ENCODE data around the gene UNC5B.

The UNC5B gene

GRCh38 chr10:71251319-71251718 lies 38.9 kb downstream of the UNC5B start:
- H2AK5ac ChIP-seq (ENCODE audit: low read length): no peak overlapping the region
- no peak overlapping the region for H3K4me2 ChIP-seq (ENCODE audit: low read length)
- peaks cover 46 to 54% of the 10 kb centered on the region in 2 experiments for H3K4me1 ChIP-seq (ENCODE audit: control insufficient read depth in 1 of 2, insufficient read depth in 2 of 2, low read length in 2 of 2)
- no peak overlapping the region for H2BK120ac ChIP-seq (ENCODE audit: insufficient read depth, low read length, poor library complexity)
- H2BK12ac ChIP-seq (ENCODE audit: low read length): no peak overlapping the region
- no peak overlapping the region for H4K91ac ChIP-seq (ENCODE audit: low read depth, low read length)
- no CpG with 5 or more reads among the region's 6 CpGs for WGBS (ENCODE audit: extremely low coverage, insufficient coverage, insufficient read length)
- H3K36me3 ChIP-seq (ENCODE audit: control insufficient read depth in 1 of 2, insufficient read depth in 2 of 2, low read length in 2 of 2): peaks cover 6 to 12% of the 10 kb centered on the region in 2 experiments
- no peak overlapping the region for H2BK5ac ChIP-seq (ENCODE audit: low read depth, low read length, poor library complexity)
- H2AFZ ChIP-seq (ENCODE audit: insufficient read depth, low read length, poor library complexity): no peak overlapping the region
- H3K27ac ChIP-seq (ENCODE audit: low read depth, low read length): no peak overlapping the region
- H3K27me3 ChIP-seq (ENCODE audit: insufficient read depth, low read length): no peaks in the 10 kb centered on the region
- H3K79me1 ChIP-seq (ENCODE audit: low read length): peaks cover 17% of the 10 kb centered on the region
- H3K18ac ChIP-seq (ENCODE audit: low read length): no peak overlapping the region
- H3K4me3 ChIP-seq (ENCODE audit: low read depth, low read length): no peak overlapping the region
- no peak overlapping the region for H4K8ac ChIP-seq (ENCODE audit: low read depth, low read length)
- peaks cover 2% of the 10 kb centered on the region for H3K9me3 ChIP-seq (ENCODE audit: insufficient read depth, low read depth, low read length)
- no peak overlapping the region for H3K4ac ChIP-seq (ENCODE audit: low read depth, low read length)
- no peak overlapping the region for H3K14ac ChIP-seq (ENCODE audit: low read length)
- DNase-seq: no peak
- H3K23ac ChIP-seq (ENCODE audit: low read length): no peak overlapping the region
- H4K12ac ChIP-seq (ENCODE audit: low read depth, low read length): no peak overlapping the region
- no peak overlapping the region for H3K9ac ChIP-seq (ENCODE audit: low read length)
- peaks cover 10% of the 10 kb centered on the region for H3K79me2 ChIP-seq (ENCODE audit: control insufficient read depth, insufficient read depth, low read length, poor library complexity)

DNA sequence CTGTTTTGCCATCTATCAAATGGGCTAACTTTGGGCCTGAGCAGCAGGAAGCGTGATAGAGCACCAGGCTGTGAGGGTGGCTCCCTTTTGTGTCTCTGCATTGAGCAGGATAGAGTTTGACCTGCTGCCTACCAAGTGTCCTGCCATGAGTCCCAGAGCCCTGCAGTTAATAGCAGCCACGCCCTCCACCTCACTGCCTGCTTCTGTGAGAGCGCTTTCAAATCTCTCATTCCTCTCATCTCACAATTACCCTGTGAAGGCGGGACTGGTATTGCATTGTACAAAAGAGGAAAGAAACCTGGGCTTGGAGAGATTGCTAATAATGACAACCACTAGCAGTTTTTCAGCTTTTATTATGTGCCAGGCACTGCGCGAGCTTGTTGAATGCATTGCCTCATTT lies 39.9 kb downstream of the UNC5B start:
- Histone ChIP-seq H2BK12ac (ENCODE audit: low read length) (no peak overlapping the region), H3K27ac (ENCODE audit: low read depth, low read length) (no peak overlapping the region), H2AK5ac (ENCODE audit: low read length) (no peak overlapping the region), H3K79me1 (ENCODE audit: low read length) (peaks cover 13% of the 10 kb centered on the region), H3K27me3 (ENCODE audit: insufficient read depth, low read length) (no peaks in the 10 kb centered on the region), H2BK5ac (ENCODE audit: low read depth, low read length, poor library complexity) (no peak overlapping the region), H2BK120ac (ENCODE audit: insufficient read depth, low read length, poor library complexity) (no peak overlapping the region), H3K4me2 (ENCODE audit: low read length) (no peak overlapping the region), H3K4me3 (ENCODE audit: low read depth, low read length) (no peak overlapping the region), H3K4ac (ENCODE audit: low read depth, low read length) (no peak overlapping the region), H4K8ac (ENCODE audit: low read depth, low read length) (no peak overlapping the region), H3K36me3 (ENCODE audit: control insufficient read depth in 1 of 2, insufficient read depth in 2 of 2, low read length in 2 of 2) (peaks cover 6 to 14% of the 10 kb centered on the region in 2 experiments), H3K23ac (ENCODE audit: low read length) (no peak overlapping the region), H3K9ac (ENCODE audit: low read length) (no peak overlapping the region), H4K12ac (ENCODE audit: low read depth, low read length) (no peak overlapping the region), H3K4me1 (ENCODE audit: control insufficient read depth in 1 of 2, insufficient read depth in 2 of 2, low read length in 2 of 2) (peaks cover 39 to 47% of the 10 kb centered on the region in 2 experiments), H2AFZ (ENCODE audit: insufficient read depth, low read length, poor library complexity) (no peak overlapping the region), H3K79me2 (ENCODE audit: control insufficient read depth, insufficient read depth, low read length, poor library complexity) (peaks cover 10% of the 10 kb centered on the region), H3K14ac (ENCODE audit: low read length) (peak overlapping the region; percentile 3), H3K9me3 (ENCODE audit: insufficient read depth, low read depth, low read length) (peaks cover 2% of the 10 kb centered on the region), H4K91ac (ENCODE audit: low read depth, low read length) (peak overlapping the region; percentile 20), H3K18ac (ENCODE audit: low read length) (no peak overlapping the region)
- DNase-seq: no peak
- no CpG with 5 or more reads among the region's 6 CpGs for WGBS (ENCODE audit: extremely low coverage, insufficient coverage, insufficient read length)

DNA sequence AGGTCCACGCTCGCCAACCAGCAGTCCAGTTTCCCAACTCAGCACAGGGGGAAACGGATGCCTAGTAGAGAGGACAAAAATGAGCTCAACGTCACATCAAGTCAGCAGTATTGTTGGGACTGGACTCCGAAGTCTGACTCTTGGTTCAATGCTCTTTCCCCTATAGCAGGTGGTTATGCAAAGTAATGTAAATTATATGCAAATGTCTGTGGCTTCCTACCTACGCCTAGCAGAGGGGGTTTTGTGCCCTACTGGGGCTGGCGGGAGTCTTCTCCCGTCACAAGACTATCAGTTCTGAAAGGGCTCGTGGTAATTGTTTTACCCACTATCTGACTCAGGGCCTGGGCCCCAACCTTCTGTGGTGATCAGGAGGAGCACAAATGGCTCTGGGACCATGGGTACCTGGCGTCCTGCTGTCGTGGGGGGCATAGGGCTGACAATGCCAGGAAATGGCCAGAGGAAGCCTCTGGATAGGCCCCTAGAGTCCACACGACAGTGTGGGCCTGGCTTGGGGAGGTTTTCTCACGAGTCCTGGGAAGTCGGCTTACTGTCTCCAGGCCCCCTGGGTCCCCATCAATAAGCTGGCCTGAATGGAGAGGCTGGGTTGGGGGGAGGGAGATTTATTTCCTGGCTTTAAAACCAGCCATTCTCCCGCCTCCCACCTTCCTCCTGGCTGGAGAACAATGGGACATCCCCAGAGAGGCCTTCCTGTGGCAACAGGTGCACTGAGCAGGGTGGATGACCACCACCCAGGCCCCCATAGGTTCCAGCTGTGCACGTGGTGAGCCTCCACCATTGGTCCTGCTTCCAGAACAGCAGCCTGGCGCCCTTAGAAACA lies 41.8 kb downstream of the UNC5B start:
- Histone ChIP-seq H2BK5ac (ENCODE audit: low read depth, low read length, poor library complexity) (no peak overlapping the region), H4K8ac (ENCODE audit: low read depth, low read length) (no peak overlapping the region), H3K36me3 (ENCODE audit: control insufficient read depth in 1 of 2, insufficient read depth in 2 of 2, low read length in 2 of 2) (peaks cover 20 to 24% of the 10 kb centered on the region in 2 experiments), H3K4me2 (ENCODE audit: low read length) (no peak overlapping the region), H3K4ac (ENCODE audit: low read depth, low read length) (peak overlapping the region; percentile 28), H4K91ac (ENCODE audit: low read depth, low read length) (no peak overlapping the region), H3K14ac (ENCODE audit: low read length) (no peak overlapping the region), H3K79me2 (ENCODE audit: control insufficient read depth, insufficient read depth, low read length, poor library complexity) (no peaks in the 10 kb centered on the region), H3K4me1 (ENCODE audit: control insufficient read depth in 1 of 2, insufficient read depth in 2 of 2, low read length in 2 of 2) (peaks cover 28 to 41% of the 10 kb centered on the region in 2 experiments), H3K9ac (ENCODE audit: low read length) (no peak overlapping the region), H2BK120ac (ENCODE audit: insufficient read depth, low read length, poor library complexity) (no peak overlapping the region), H2AFZ (ENCODE audit: insufficient read depth, low read length, poor library complexity) (no peak overlapping the region), H3K23ac (ENCODE audit: low read length) (no peak overlapping the region), H4K12ac (ENCODE audit: low read depth, low read length) (no peak overlapping the region), H2BK12ac (ENCODE audit: low read length) (no peak overlapping the region), H3K27ac (ENCODE audit: low read depth, low read length) (no peak overlapping the region), H2AK5ac (ENCODE audit: low read length) (no peak overlapping the region), H3K79me1 (ENCODE audit: low read length) (peaks cover under 1% of the 10 kb centered on the region), H3K9me3 (ENCODE audit: insufficient read depth, low read depth, low read length) (peaks cover 2% of the 10 kb centered on the region), H3K27me3 (ENCODE audit: insufficient read depth, low read length) (no peaks in the 10 kb centered on the region), H3K4me3 (ENCODE audit: low read depth, low read length) (no peak overlapping the region), H3K18ac (ENCODE audit: low read length) (peak overlapping the region; percentile 30)
- no CpG with 5 or more reads among the region's 17 CpGs for WGBS (ENCODE audit: extremely low coverage, insufficient coverage, insufficient read length)
- no peak for DNase-seq

- Histone ChIP-seq H2AK5ac (ENCODE audit: low read length) (no peak overlapping the region), H3K27ac (ENCODE audit: low read depth, low read length) (no peak overlapping the region)
Observed at GRCh38 chr10:71254834-71255549, 42.6 kb downstream of the UNC5B start.

More at GRCh38 chr10:71254834-71255549, 42.6 kb downstream of the UNC5B start:
- Histone ChIP-seq H3K14ac (ENCODE audit: low read length) (no peak overlapping the region), H4K12ac (ENCODE audit: low read depth, low read length) (no peak overlapping the region), H4K8ac (ENCODE audit: low read depth, low read length) (no peak overlapping the region), H3K9ac (ENCODE audit: low read length) (no peak overlapping the region), H3K9me3 (ENCODE audit: insufficient read depth, low read depth, low read length) (peaks cover 2% of the 10 kb centered on the region), H2AFZ (ENCODE audit: insufficient read depth, low read length, poor library complexity) (no peak overlapping the region), H3K4me3 (ENCODE audit: low read depth, low read length) (no peak overlapping the region), H4K91ac (ENCODE audit: low read depth, low read length) (no peak overlapping the region), H2BK12ac (ENCODE audit: low read length) (no peak overlapping the region), H3K18ac (ENCODE audit: low read length) (no peak overlapping the region), H3K36me3 (ENCODE audit: control insufficient read depth in 1 of 2, insufficient read depth in 2 of 2, low read length in 2 of 2) (peaks cover 20 to 24% of the 10 kb centered on the region in 2 experiments), H2BK5ac (ENCODE audit: low read depth, low read length, poor library complexity) (no peak overlapping the region), H3K79me1 (ENCODE audit: low read length) (peaks cover 7% of the 10 kb centered on the region), H3K23ac (ENCODE audit: low read length) (no peak overlapping the region), H3K4me2 (ENCODE audit: low read length) (no peak overlapping the region), H3K79me2 (ENCODE audit: control insufficient read depth, insufficient read depth, low read length, poor library complexity) (peaks cover 6% of the 10 kb centered on the region), H2BK120ac (ENCODE audit: insufficient read depth, low read length, poor library complexity) (no peak overlapping the region), H3K4me1 (ENCODE audit: control insufficient read depth in 1 of 2, insufficient read depth in 2 of 2, low read length in 2 of 2) (peaks cover 29 to 42% of the 10 kb centered on the region in 2 experiments), H3K27me3 (ENCODE audit: insufficient read depth, low read length) (no peaks in the 10 kb centered on the region), H3K4ac (ENCODE audit: low read depth, low read length) (no peak overlapping the region)
- no CpG with 5 or more reads among the region's 9 CpGs for WGBS (ENCODE audit: extremely low coverage, insufficient coverage, insufficient read length)
- DNase-seq: no peak
